ENCODE results near the gene TCHH. TPM values are rescaled to one million over a fixed set of nuclear protein-coding genes. Genes with fewer than 3 reads are reported as not detected.
A peak's percentile ranks its signal among the peaks of the same experiment; 100 is the strongest.
"Not testable (repeated sequence)": the region's sequence is repeated elsewhere in the genome, so short reads cannot be mapped to it uniquely, and the experiment has no call there.

The TCHH gene
- total RNA-seq, 2 experiments from 2014 or later: 0.06 to 0.08 TPM

DNA sequence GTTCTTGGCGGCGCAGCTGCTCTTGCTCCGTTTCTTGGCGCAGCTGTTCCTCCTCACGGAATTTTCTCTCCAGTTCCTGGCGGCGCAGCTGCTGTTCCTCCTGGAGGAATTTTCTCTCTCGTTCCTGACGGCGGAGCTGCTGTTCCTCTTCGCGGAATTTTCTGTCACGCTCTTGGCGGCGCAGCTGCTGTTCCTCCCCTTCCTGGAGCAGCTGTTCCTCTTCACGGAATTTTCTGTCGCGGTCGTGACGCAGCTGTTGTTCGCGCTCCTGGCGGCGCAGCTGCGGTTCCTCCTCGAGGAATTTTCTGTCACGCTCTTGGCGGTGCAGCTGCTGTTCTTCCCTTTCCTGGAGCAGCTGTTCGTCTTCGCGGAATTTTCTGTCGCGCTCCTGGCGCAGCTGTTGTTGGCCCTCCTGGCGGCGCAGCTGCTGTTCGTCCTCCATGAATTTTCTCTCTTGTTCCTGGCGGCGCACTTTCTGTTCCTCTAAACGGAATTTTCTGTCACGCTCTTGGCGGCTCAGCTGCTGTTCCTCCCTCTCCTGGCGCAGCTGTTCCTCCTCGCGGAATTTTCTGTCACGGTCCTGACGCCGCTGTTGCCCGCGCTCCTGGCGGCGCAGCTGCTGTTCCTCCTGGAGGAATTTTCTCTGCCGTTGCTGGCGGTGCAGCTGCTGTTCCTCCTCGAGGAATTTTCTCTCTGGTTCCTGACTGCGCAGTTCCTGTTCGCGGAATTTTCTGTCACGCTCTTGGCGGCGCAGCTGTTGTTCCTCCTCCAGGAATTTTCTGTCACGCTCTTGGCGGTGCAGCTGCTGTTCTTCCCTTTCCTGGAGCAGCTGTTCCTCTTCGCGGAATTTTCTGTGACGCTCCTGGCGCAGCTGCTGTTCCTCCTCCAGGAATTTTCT, 7.0 kb downstream of the TCHH start:
- Mint-ChIP-seq H3K4me1 (no peaks in the 10 kb centered on the region), H3K27me3 (peaks cover 19% of the 10 kb centered on the region), H3K27ac (peak overlapping the region; percentile 72), H3K9me3 (peaks cover 5% of the 10 kb centered on the region), H3K4me3 (no peak overlapping the region), H3K36me3 (peaks cover 1% of the 10 kb centered on the region)
- DNase-seq: peak; percentile 29
- POLR2A ChIA-PET: no interaction called here
- no peak for ATAC-seq (ENCODE audit: low read depth)

DNA sequence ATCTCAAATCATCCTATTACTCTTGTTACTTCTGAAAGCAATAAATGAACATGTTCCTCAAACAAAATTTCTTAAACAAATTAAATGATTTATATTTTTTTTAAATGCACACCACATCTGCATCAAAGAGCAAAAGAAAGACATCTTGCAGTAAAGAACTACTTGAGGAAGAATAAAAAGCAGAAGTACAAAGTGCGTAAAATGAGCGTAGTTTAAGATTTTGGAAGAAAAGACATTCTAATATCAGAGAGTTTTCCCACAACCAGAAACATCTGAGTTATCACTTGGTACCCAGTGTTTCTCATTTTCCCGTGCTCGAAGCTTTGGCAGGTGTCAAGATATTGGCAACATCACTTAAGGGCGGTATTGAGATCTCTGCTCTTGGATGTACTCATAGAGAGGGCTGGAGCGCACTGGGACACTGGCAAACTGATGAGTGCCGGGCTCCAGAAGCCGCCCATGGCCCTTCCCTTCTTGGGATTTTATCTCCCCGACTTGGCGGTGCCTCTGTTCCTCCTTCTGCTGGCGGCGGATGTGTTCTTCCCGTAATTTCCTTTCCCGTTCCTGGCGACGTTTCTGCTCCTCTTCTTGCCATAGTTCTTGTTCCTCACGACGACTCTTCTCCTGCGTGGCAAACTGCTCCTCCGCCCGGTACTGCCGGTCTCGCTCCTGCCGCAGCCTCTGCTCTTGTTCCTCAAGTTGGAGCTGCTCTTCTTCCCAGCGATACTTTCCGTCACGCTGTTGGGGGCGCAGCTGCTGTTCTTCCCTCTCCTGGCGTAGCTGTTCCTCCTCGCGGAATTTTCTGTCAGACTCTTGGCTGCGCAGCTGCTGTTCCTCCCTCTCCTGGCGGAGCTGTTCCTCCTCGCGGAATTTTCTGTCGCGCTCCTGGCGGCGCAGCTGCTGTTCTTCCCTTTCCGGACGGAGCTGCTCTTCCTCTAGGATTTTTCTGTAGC, 7.9 kb downstream of the TCHH start:
- H3K36me3 Mint-ChIP-seq: peaks cover 1% of the 10 kb centered on the region
- no peak overlapping the region for H3K4me3 Mint-ChIP-seq
- ATAC-seq (ENCODE audit: low read depth): no peak

DNA sequence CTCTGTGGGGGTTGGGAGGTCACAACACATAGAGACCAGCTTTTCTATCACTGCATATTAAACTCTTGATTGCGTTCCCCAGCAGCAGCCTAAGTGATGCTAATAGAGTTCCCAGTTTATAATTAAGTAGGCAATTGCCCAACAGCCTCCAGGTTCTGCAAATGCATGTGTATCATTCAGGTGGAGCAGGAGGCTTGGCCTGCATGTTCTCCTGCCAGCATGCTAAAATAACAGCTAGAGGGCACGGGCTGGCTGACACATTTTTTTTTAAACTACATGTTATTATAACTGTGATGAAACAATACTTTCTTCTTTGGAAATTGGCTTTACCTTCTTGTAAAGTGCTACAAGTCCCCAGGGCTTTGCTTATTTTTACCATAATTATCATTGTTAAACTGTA, 10.4 kb downstream of the TCHH start:
- Mint-ChIP-seq H3K4me3 (no peak overlapping the region), H3K27me3 (peaks cover 39% of the 10 kb centered on the region), H3K36me3 (peaks cover 1% of the 10 kb centered on the region), H3K27ac (no peak overlapping the region), H3K4me1 (no peaks in the 10 kb centered on the region), H3K9me3 (peaks cover 5% of the 10 kb centered on the region)
- ATAC-seq (ENCODE audit: low read depth): no peak
- POLR2A ChIA-PET: interaction anchor here (0.9 kb wide), 1 partner anchor 58 kb away, joined by 3 read pairs; no protein-coding TSS in a partner anchor
- DNase-seq: no peak

More for the DNA sequence above, 7.9 kb downstream of the TCHH start:
- Mint-ChIP-seq H3K27ac (peak overlapping the region; percentile 64), H3K27me3 (peaks cover 25% of the 10 kb centered on the region), H3K9me3 (peaks cover 5% of the 10 kb centered on the region), H3K4me1 (no peaks in the 10 kb centered on the region)
- POLR2A ChIA-PET: no interaction called here
- DNase-seq: peak; percentile 33

DNA sequence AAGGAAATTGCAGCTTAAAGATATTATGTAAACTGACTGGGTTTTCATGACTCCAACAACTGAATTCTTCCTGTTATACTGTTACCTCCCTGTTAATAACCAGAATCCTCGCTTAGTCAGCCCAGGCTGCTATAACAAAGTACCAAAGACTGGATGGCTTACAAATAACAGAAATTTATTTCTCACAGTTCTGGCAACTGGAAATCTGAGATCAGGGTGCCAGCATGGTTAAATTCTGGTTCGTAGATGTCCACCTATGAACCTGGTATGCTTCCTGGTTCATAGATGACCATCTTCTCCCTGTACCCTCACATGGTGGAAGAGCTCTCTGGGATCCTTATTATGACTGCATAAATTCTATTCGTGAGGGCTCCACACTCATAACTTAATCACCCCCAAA, 18.3 kb downstream of the TCHH start:
- POLR2A ChIA-PET: no interaction called here
- no peak overlapping the region for H3K27ac Mint-ChIP-seq
- H3K4me3 Mint-ChIP-seq: no peak overlapping the region
- ATAC-seq (ENCODE audit: low read depth): no peak
- no peaks in the 10 kb centered on the region for H3K36me3 Mint-ChIP-seq
- H3K4me1 Mint-ChIP-seq: no peaks in the 10 kb centered on the region
- DNase-seq: no peak
- peaks cover 58% of the 10 kb centered on the region for H3K27me3 Mint-ChIP-seq
- H3K9me3 Mint-ChIP-seq: peaks cover 7% of the 10 kb centered on the region

DNA sequence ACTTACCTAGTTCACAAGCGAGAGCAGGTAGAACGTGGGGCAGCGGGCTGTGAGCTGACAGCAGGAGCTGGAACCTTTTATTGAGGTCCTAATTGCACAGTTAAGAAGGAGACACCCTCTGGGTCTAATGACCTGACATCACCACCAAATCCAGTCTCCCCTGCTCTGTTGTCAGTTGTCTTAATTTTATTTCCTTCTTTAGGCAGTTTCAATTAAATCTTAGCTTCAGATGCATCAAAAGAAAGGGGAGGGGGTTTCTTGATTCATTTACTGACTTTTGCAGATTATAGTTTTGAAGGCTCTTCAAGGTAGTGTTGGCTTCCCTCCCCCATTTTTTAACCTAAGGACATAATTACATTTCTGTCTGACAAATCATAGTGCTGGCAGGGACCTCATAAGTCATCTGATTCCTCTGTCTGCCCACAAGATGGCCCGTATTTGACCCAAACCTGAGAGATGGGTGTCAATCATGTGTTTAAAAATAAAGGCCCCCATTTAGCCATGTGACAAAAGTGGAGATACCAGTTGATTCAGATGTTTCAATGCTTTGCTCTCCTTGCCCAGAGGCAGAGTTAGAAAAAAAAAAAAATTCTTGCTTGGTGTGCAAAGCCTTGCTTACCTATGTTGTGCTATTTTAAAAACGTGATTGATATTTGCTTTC, 26.1 kb downstream of the TCHH start, which contains the start of gene TCHHL1:
TSS of gene TCHHL1 (minus strand) at position 51 of the 661 bp plus-strand sequence. CDS start 921 bp downstream, outside the sequence.
- Mint-ChIP-seq H3K9me3 (peaks cover 8% of the 10 kb centered on the region), H3K4me3 (no peak within 1 kb of the TSS), H3K36me3 (no peaks in the 10 kb centered on the region), H3K27me3 (peaks cover 11% of the 10 kb centered on the region), H3K27ac (no peak within 1 kb of the TSS), H3K4me1 (no peaks in the 10 kb centered on the region)
- ATAC-seq (ENCODE audit: low read depth) (no peak), DNase-seq (no peak)
- POLR2A ChIA-PET: no interaction called here

DNA sequence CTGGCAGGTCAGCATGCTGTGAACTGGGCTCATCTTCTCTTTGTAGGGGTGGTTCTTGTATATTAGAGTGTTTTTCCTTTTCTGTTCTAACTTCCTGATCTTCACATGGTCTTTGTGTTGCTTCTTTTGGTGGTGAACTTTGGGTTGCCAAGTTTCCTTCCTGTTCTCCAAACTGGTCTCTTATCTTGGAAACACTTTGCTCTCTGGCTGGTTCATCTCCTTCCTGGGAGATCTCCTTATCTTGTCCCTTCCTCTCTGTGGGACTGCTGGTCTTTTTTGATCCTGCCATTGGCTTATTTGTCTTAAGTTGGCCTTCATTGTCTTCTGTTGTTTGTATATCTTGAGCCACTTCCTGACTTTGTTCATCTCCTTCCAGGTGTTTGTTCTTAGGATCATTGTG, 28.5 kb downstream of the TCHH start:
- no peaks in the 10 kb centered on the region for H3K4me1 Mint-ChIP-seq
- H3K9me3 Mint-ChIP-seq: no peaks in the 10 kb centered on the region
- POLR2A ChIA-PET: no interaction called here
- H3K4me3 Mint-ChIP-seq: no peak overlapping the region
- DNase-seq (no peak), ATAC-seq (ENCODE audit: low read depth) (no peak)
- no peaks in the 10 kb centered on the region for H3K36me3 Mint-ChIP-seq
- H3K27ac Mint-ChIP-seq: no peak overlapping the region
- peaks cover 4% of the 10 kb centered on the region for H3K27me3 Mint-ChIP-seq

DNA sequence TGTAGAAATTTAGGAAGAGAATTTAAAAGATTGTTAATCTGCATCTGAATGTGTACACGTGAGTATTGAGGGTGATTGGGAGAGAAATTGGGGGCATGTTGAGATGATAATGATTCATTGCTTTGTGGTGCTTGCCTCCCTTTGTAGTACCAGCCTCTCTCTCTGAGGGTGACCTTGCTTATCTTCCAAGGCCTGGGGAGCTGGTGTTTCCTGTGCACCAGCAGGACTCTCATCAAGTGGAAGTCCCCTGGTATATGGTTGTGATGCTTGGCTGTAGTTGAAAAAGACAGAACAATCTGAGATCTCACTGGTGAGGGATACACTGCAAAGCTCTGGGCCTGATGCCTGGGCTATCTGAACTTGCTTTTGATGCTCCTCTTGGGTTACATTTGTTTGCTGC, 30.4 kb downstream of the TCHH start:
- no peak for DNase-seq
- no peak for ATAC-seq (ENCODE audit: low read depth)
- Mint-ChIP-seq H3K27ac (no peak overlapping the region), H3K9me3 (no peaks in the 10 kb centered on the region), H3K27me3 (peaks cover 4% of the 10 kb centered on the region), H3K4me1 (no peaks in the 10 kb centered on the region), H3K4me3 (no peak overlapping the region), H3K36me3 (no peaks in the 10 kb centered on the region)
- POLR2A ChIA-PET: no interaction called here

DNA sequence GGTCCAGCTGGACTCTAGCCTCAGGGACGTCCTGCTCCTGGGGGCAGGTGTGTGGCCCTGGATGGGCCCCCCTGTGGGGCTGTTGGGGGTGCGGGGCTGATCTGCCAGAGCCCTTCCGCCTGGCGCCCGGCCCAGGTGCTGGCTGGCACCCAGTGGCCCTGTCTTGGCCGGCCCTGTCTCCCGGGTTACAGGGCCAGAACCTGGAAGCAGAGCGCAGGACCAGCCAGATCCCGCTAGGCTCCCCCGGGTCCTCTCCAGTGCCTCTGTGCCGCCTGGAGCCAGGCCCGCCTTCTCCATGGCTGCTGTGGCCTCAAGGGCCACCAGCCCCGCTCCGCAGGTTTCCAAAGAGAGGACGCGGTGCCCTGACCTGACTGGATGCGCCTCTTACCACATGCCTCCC, 34.2 kb downstream of the TCHH start:
- not testable (repeated sequence) for H3K36me3 Mint-ChIP-seq, H3K4me1 Mint-ChIP-seq, H3K4me3 Mint-ChIP-seq

DNA sequence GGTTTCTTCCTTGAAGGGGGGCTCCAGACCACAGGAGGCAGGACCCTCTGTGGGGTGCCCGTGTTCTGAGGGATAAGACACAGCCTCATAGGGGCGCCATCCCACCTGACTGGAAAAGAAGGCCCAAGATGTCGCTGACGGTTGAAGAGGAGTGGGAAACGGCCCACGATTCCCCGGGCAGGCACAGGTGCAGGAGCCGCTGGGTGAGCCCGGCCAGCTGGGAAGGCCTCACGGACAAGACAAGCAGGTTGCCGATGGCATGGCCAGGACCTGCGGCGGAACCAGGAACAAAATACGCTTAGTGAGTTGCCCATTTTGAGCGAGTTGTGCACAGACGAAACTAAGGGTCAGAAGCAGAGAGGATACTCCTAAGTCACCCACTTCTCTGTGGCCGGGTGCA, 34.8 kb downstream of the TCHH start:
- ATAC-seq (ENCODE audit: low read depth); H3K9me3 Mint-ChIP-seq; H3K4me1 Mint-ChIP-seq; H3K27me3 Mint-ChIP-seq; POLR2A ChIA-PET; H3K27ac Mint-ChIP-seq; DNase-seq; H3K4me3 Mint-ChIP-seq; H3K36me3 Mint-ChIP-seq: not testable (repeated sequence)

More for the DNA sequence above, 34.2 kb downstream of the TCHH start:
- DNase-seq; POLR2A ChIA-PET; H3K27ac Mint-ChIP-seq; H3K27me3 Mint-ChIP-seq; H3K9me3 Mint-ChIP-seq; ATAC-seq (ENCODE audit: low read depth): not testable (repeated sequence)

DNA sequence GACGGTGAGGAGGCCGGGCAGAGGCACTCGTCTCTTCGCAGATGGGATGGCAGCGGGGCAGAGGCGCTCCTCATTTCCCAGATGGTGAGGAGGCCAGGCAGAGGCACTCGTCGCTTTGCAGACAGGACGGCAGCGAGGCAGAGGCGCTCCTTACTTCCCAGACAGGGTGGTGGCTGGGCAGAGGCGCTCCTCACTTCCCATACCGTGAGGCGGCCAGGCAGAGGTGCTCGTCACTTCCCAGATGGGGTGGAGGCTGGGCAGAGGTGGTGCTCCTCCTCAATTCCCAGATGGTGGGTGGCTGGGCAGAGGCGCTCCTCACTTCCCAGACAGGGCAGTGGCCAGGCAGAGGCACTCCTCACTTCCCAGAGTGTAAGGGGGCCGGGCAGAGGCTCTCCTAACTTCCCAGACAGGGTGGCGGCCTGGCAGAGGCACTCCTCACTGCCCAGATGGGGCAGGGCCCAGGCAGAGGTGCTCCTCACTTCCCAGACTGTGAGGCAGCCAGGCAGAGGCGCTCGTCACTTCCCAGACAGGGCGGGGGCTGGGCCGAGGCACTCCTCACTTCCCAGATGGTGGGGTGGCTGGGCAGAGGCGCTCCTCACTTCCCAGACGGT, 36.3 kb downstream of the TCHH start:
- Mint-ChIP-seq H3K9me3 (no peaks in the 10 kb centered on the region), H3K36me3 (no peaks in the 10 kb centered on the region), H3K4me3 (no peak overlapping the region), H3K27me3 (peaks cover 12% of the 10 kb centered on the region), H3K4me1 (no peaks in the 10 kb centered on the region), H3K27ac (no peak overlapping the region)
- POLR2A ChIA-PET: no interaction called here
- ATAC-seq (ENCODE audit: low read depth): no peak
- no peak for DNase-seq

DNA sequence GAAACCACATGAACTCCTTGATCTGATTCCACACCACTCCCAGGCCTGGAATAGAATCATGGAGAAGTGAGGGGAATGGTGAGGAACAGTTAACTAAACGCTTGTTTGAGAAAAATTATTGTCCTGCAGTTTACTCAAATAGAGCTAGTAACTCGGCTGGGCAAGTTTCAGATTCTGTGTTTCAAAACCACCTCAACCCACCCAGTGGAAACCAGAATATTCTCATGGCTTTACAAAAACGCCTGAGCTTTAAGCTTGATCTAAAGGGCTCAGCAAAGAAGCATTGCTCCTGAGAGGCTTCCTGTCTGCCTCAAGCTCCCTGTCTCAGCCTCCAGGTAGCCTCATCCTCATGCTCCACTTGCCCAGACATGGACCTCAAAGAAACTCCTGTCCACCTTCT, 42.9 kb downstream of the TCHH start:
- Mint-ChIP-seq H3K9me3 (no peaks in the 10 kb centered on the region), H3K4me1 (no peaks in the 10 kb centered on the region), H3K27ac (no peak overlapping the region), H3K27me3 (peaks cover 29% of the 10 kb centered on the region), H3K4me3 (no peak overlapping the region), H3K36me3 (no peaks in the 10 kb centered on the region)
- POLR2A ChIA-PET: no interaction called here
- ATAC-seq (ENCODE audit: low read depth) (no peak), DNase-seq (no peak)

DNA sequence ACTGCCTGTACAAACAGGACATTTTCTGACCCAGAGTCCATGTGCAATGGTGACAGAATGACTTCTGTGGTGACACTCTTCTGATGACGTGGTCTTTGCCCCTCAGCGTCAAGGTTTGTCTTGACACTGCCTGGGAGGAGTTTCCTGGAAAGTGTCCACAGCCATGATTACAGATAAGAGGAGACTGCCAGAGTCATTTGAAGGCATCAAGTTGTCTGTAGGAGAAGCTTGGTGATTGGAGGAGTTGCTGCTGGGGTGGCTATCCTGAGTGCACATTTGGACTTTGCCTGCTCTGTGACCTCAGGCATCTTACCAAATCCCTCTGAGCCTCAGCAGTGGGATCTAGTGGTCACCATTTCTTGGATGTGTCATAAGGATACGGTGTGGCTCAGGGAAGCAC, 44.1 kb downstream of the TCHH start:
- Mint-ChIP-seq H3K4me3 (no peak overlapping the region), H3K36me3 (no peaks in the 10 kb centered on the region), H3K9me3 (no peaks in the 10 kb centered on the region), H3K4me1 (no peaks in the 10 kb centered on the region), H3K27ac (no peak overlapping the region), H3K27me3 (peaks cover 36% of the 10 kb centered on the region)
- ATAC-seq (ENCODE audit: low read depth): no peak
- DNase-seq: no peak
- POLR2A ChIA-PET: no interaction called here

DNA sequence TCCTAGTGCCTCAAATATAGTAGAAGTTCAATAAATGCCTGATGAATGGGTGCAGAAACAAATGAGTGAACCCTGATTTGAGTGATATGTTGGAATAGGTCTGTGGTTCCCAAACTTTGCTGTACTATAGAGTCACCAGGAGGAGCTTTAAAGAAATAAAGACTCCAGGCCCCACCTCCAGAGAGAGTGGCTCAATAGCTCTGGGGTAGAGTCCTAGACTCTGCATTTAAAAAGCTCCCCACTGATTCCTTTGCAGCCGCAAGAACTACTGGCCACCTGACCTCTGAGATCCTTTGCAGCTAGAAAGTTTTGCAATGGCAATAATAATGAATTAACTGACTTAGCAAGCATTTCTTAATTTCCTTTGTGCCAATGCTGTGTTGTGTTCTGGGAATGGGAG, 47.3 kb downstream of the TCHH start:
- peaks cover 35% of the 10 kb centered on the region for H3K27me3 Mint-ChIP-seq
- ATAC-seq (ENCODE audit: low read depth) (no peak), DNase-seq (no peak)
- H3K27ac Mint-ChIP-seq: no peak overlapping the region
- POLR2A ChIA-PET: no interaction called here
- no peaks in the 10 kb centered on the region for H3K4me1 Mint-ChIP-seq
- no peaks in the 10 kb centered on the region for H3K36me3 Mint-ChIP-seq
- H3K4me3 Mint-ChIP-seq: no peak overlapping the region
- no peaks in the 10 kb centered on the region for H3K9me3 Mint-ChIP-seq

All from activated naive CD8-positive, alpha-beta T cell treated with anti-CD3 and anti-CD28 coated beads, Interleukin-2, amount 10 ng/mL, durations not matched to agents 7 days and 5 days (primary cell).